GM23248 (cell line): ENCODE data around the gene COL23A1.
"Not testable (repeated sequence)": the region's sequence is repeated elsewhere in the genome, so short reads cannot be mapped to it uniquely, and the experiment has no call there.

Experiments used
- EZH2 ChIP-seq: fragments of 200-600 bp; sonication (generic); IDR thresholded peaks from 2 replicates; pipeline ENCODE4 v1.6.1; 2018; ENCODE audit warnings: antibody characterized with exemption, mild to moderate bottlenecking; ENCODE audit not compliant: insufficient read depth, poor library complexity, severe bottlenecking
- EZH2phosphoT487 ChIP-seq: fragments of 200-600 bp; sonication (generic); IDR thresholded peaks from 2 replicates; pipeline ENCODE4 v1.6.1; 2018; ENCODE audit warnings: antibody characterized with exemption, moderate library complexity, mild to moderate bottlenecking, low read depth; ENCODE audit not compliant: insufficient read depth

- not testable (repeated sequence) for TF ChIP-seq EZH2, EZH2phosphoT487
These were observed 392.0 kb downstream of the COL23A1 start for GRCh38 chr5:178198151-178198550.
